H9 (cell line): ENCODE data around the gene TTC33. TPM values are rescaled to one million over a fixed set of nuclear protein-coding genes. Genes with fewer than 3 reads are reported as not detected.

ENCODE experiments used
- DNase-seq: peaks from one replicate; pipeline ENCODE4 v3.0.0-alpha.2; 2017
- H2AFZ ChIP-seq: one replicate; pipeline ENCODE4 v1.6.1; 2013; ENCODE audit warnings: mild to moderate bottlenecking, low read length, control low read depth, moderate library complexity
- H2AK5ac ChIP-seq: 2 replicates; pipeline ENCODE4 v1.6.1; 2013; ENCODE audit warnings: low read length, control low read depth, mixed read lengths; ENCODE audit not compliant: insufficient read length
- H2BK120ac ChIP-seq: one replicate; pipeline ENCODE4 v1.6.1; 2013; ENCODE audit warnings: low read depth, mild to moderate bottlenecking, low read length, control low read depth, inconsistent platforms; ENCODE audit not compliant: poor library complexity, severe bottlenecking
- H2BK12ac ChIP-seq: 2 replicates; pipeline ENCODE4 v1.6.1; 2013; ENCODE audit warnings: low read length, control low read depth, mixed read lengths, low read depth; ENCODE audit not compliant: insufficient read length
- H2BK15ac ChIP-seq: 2 replicates; pipeline ENCODE4 v1.6.1; 2013; ENCODE audit warnings: low read depth, low read length, control low read depth
- H2BK20ac ChIP-seq: one replicate; pipeline ENCODE4 v1.6.1; 2013; ENCODE audit warnings: low read depth, mild to moderate bottlenecking, low read length, control low read depth, inconsistent platforms; ENCODE audit not compliant: poor library complexity, severe bottlenecking
- H2BK5ac ChIP-seq: 2 replicates; pipeline ENCODE4 v1.6.1; 2013; ENCODE audit warnings: low read length, control low read depth, mixed read lengths; ENCODE audit not compliant: insufficient read length
- H3K14ac ChIP-seq: 2 replicates; pipeline ENCODE4 v1.6.1; 2013; ENCODE audit warnings: low read length, control low read depth; ENCODE audit not compliant: insufficient read depth
- H3K18ac ChIP-seq: 2 replicates; pipeline ENCODE4 v1.6.1; 2013; ENCODE audit warnings: low read depth, mild to moderate bottlenecking, mixed read lengths, low read length, control low read depth; ENCODE audit not compliant: insufficient read length
- H3K23ac ChIP-seq: 2 replicates; pipeline ENCODE4 v1.6.1; 2013; ENCODE audit warnings: low read length, control low read depth, mixed read lengths, low read depth; ENCODE audit not compliant: insufficient read length
- H3K23me2 ChIP-seq: 2 replicates; pipeline ENCODE4 v1.6.1; 2013; ENCODE audit warnings: low read depth, mild to moderate bottlenecking, mixed read lengths, low read length, control low read depth; ENCODE audit not compliant: insufficient read length, poor library complexity, severe bottlenecking
- H3K27ac ChIP-seq: 2 replicates; pipeline ENCODE4 v1.5.1; 2013; ENCODE audit warnings: low read length, control low read depth, mixed read lengths, low read depth; ENCODE audit not compliant: insufficient read length
- H3K27me3 ChIP-seq: 2 replicates; pipeline ENCODE4 v1.6.1; 2013; ENCODE audit warnings: low read length, control low read depth, inconsistent platforms; ENCODE audit not compliant: insufficient read depth
- H3K4ac ChIP-seq: 2 replicates; pipeline ENCODE4 v1.6.1; 2013; ENCODE audit warnings: low read depth, mild to moderate bottlenecking, control low read depth, inconsistent platforms, low read length, moderate library complexity
- H3K4me1 ChIP-seq: 2 replicates; pipeline ENCODE4 v1.6.1; 2013; ENCODE audit warnings: low read length, control low read depth, inconsistent platforms; ENCODE audit not compliant: insufficient read depth
- H3K4me2 ChIP-seq: 2 replicates; pipeline ENCODE4 v1.6.1; 2013; ENCODE audit warnings: low read length, control low read depth, mixed read lengths; ENCODE audit not compliant: insufficient read length, insufficient read depth
- H3K56ac ChIP-seq: 2 replicates; pipeline ENCODE4 v1.6.1; 2013; ENCODE audit warnings: low read depth, mild to moderate bottlenecking, mixed read lengths, low read length, control low read depth; ENCODE audit not compliant: insufficient read length
- H3K79me1 ChIP-seq: 2 replicates; pipeline ENCODE4 v1.6.1; 2013; ENCODE audit warnings: low read depth, mild to moderate bottlenecking, moderate library complexity, low read length, control low read depth, inconsistent platforms; ENCODE audit not compliant: insufficient read depth, poor library complexity, severe bottlenecking
- H3K79me2 ChIP-seq: 2 replicates; pipeline ENCODE4 v1.6.1; 2013; ENCODE audit warnings: low read length, control low read depth, inconsistent platforms; ENCODE audit not compliant: insufficient read depth
- H3K9ac ChIP-seq: 2 replicates; pipeline ENCODE4 v1.6.1; 2013; ENCODE audit warnings: low read length, control low read depth, mixed read lengths; ENCODE audit not compliant: insufficient read length; ENCODE audit errors: extremely low read depth
- H3K9me3 ChIP-seq: one replicate; pipeline ENCODE4 v1.6.1; 2013; ENCODE audit warnings: low read depth, low read length, inconsistent platforms; ENCODE audit not compliant: control insufficient read depth
- H3T11ph ChIP-seq: one replicate; pipeline ENCODE4 v1.6.1; 2013; ENCODE audit warnings: mild to moderate bottlenecking, low read length, control low read depth, inconsistent platforms
- H4K20me1 ChIP-seq: one replicate; pipeline ENCODE4 v1.6.1; 2013; ENCODE audit not compliant: control insufficient read depth, insufficient read length, insufficient read depth
- H4K5ac ChIP-seq: 2 replicates; pipeline ENCODE4 v1.6.1; 2013; ENCODE audit warnings: low read depth, mild to moderate bottlenecking, mixed read lengths, low read length, control low read depth; ENCODE audit not compliant: insufficient read length
- H4K8ac ChIP-seq: replicated peaks from 2 replicates; pipeline ENCODE4 v1.6.1; 2013; ENCODE audit warnings: low read length, control low read depth, mixed read lengths, low read depth; ENCODE audit not compliant: insufficient read length
- H4K91ac ChIP-seq: 2 replicates; pipeline ENCODE4 v1.6.1; 2013; ENCODE audit warnings: low read depth, mild to moderate bottlenecking, moderate library complexity, mixed read lengths, low read length, control low read depth; ENCODE audit not compliant: insufficient read length
- H3K27ac Mint-ChIP-seq, 3 experiments: 2 replicates in 2 of 3; 3 replicates in 1 of 3; pipeline ENCODE4 v1.8.0; 2020 to 2021; ENCODE audit warnings: mixed read lengths in 3 of 3, mild to moderate bottlenecking in 1 of 3, moderate library complexity in 1 of 3
- H3K27me3 Mint-ChIP-seq: 2 replicates; pipeline ENCODE4 v1.8.0; 2021; ENCODE audit warnings: low read depth, mild to moderate bottlenecking, moderate library complexity, mixed read lengths
- H3K36me3 Mint-ChIP-seq, 3 experiments: 2 replicates in 2 of 3; 3 replicates in 1 of 3; pipeline ENCODE4 v1.8.0; 2020 to 2021; ENCODE audit warnings: low read depth in 3 of 3, mixed read lengths in 3 of 3; ENCODE audit not compliant: insufficient read depth in 1 of 3
- H3K4me1 Mint-ChIP-seq, 2 experiments: 2 replicates each; pipeline ENCODE4 v1.8.0; 2020; ENCODE audit warnings: mixed read lengths in 2 of 2
- H3K4me3 Mint-ChIP-seq, 2 experiments: 2 replicates in 1 of 2; 3 replicates in 1 of 2; pipeline ENCODE4 v1.8.0; 2020 to 2021; ENCODE audit warnings: mild to moderate bottlenecking in 2 of 2, mixed read lengths in 2 of 2, moderate library complexity in 1 of 2
- H3K9me3 Mint-ChIP-seq, 2 experiments: 2 replicates in 1 of 2; 3 replicates in 1 of 2; pipeline ENCODE4 v1.8.0; 2020; ENCODE audit warnings: mild to moderate bottlenecking in 2 of 2, mixed read lengths in 2 of 2, moderate library complexity in 1 of 2
- CTCF ChIP-seq: fragments of 200-600 bp; sonication (generic); conservative IDR thresholded peaks from 3 replicates; pipeline ENCODE4 v1.8.0; 2021; ENCODE audit warnings: antibody characterized with exemption, mild to moderate bottlenecking
- WGBS: extraction: QIAGEN DNeasy Blood & Tissue Kit; methylation state at CpG from one replicate; pipeline ENCODE4 v1.1.7; 2013; ENCODE audit warnings: missing lambda C conversion rate, low lambda C conversion rate, mixed read lengths; ENCODE audit not compliant: insufficient read length; ENCODE audit errors: extremely low coverage; 5-methylcytosine and 5-hydroxymethylcytosine counted together
- total RNA-seq: library from RNA; stranded (reverse); gene quantifications from 2 replicates; pipeline ENCODE4 v1.2.1, GENCODE V29; 2021

The TTC33 gene
- total RNA-seq, 1 experiment from 2014 or later, result 7.3 TPM

GRCh38 chr5:40653221-40654022 is 102.3 kb downstream of the TTC33 start:
- Histone ChIP-seq H3K4me2 (no peak overlapping the region), H3K79me1 (no peaks in the 10 kb centered on the region)
- whole genome bisulfite sequencing, result no CpG with 5 or more reads among the region's 4 CpGs

More at GRCh38 chr5:40653221-40654022, 102.3 kb downstream of the TTC33 start:
- peak overlapping the region in 2 of 3 experiments; percentile 10 to 52; a peak in 2 of 7 replicates for H3K27ac Mint-ChIP-seq
- no peaks in the 10 kb centered on the region for H3K4me1 ChIP-seq
- no peak for TF ChIP-seq CTCF
- H2AK5ac ChIP-seq, result no peak overlapping the region
- H3K56ac ChIP-seq, result no peak overlapping the region
- no peak overlapping the region for H2AFZ ChIP-seq
- no peaks in the 10 kb centered on the region for H3K9me3 Mint-ChIP-seq
- no peak overlapping the region for H4K5ac ChIP-seq
- no peak overlapping the region for H3K23ac ChIP-seq
- H4K91ac ChIP-seq, result no peak overlapping the region
- no peaks in the 10 kb centered on the region for H3K79me2 ChIP-seq
- H2BK120ac ChIP-seq, result no peak overlapping the region
- no peak overlapping the region for H2BK20ac ChIP-seq
- H3K23me2 ChIP-seq, result no peaks in the 10 kb centered on the region
- H3K27me3 ChIP-seq, result no peaks in the 10 kb centered on the region
- H3K27me3 Mint-ChIP-seq, result peaks cover 2% of the 10 kb centered on the region; the same call in 1 of the 2 replicates
- no peak overlapping the region for H3K14ac ChIP-seq
- no peak overlapping the region for H3K4me3 Mint-ChIP-seq
- no peaks in the 10 kb centered on the region for H3K4me1 Mint-ChIP-seq
- H3K18ac ChIP-seq, result no peak overlapping the region
- H2BK12ac ChIP-seq, result no peak overlapping the region
- DNase-seq, result no peak
- no peak overlapping the region for H3K4ac ChIP-seq
- H3K27ac ChIP-seq, result no peak overlapping the region
- no peaks in the 10 kb centered on the region for H3K36me3 Mint-ChIP-seq
- no peaks in the 10 kb centered on the region for H3K9me3 ChIP-seq
- H3T11ph ChIP-seq, result no peak overlapping the region
- H4K20me1 ChIP-seq, result no peaks in the 10 kb centered on the region
- no peak overlapping the region for H3K9ac ChIP-seq
- H2BK15ac ChIP-seq, result no peak overlapping the region
- no peak overlapping the region for H2BK5ac ChIP-seq
- H4K8ac ChIP-seq, result no peak overlapping the region
